Osteocyte (in vitro differentiated cells): ENCODE data around the gene SLCO1C1. TPM values are rescaled to one million over a fixed set of nuclear protein-coding genes. Genes with fewer than 3 reads are reported as not detected.
A peak's percentile ranks its signal among the peaks of the same experiment; 100 is the strongest.

ENCODE experiments used
- DNase-seq: peaks from one replicate; pipeline ENCODE4 v3.0.0; 2021; ENCODE audit warnings: mixed read lengths; ENCODE audit not compliant: unreplicated experiment; ENCODE audit errors: extremely low spot score
- H3K27ac Mint-ChIP-seq: one replicate; pipeline ENCODE4 v1.8.0; 2021; ENCODE audit warnings: mild to moderate bottlenecking, mixed read lengths; ENCODE audit not compliant: unreplicated experiment
- H3K27me3 Mint-ChIP-seq: one replicate; pipeline ENCODE4 v1.8.0; 2021; ENCODE audit warnings: mixed read lengths; ENCODE audit not compliant: unreplicated experiment
- H3K36me3 Mint-ChIP-seq: one replicate; pipeline ENCODE4 v1.8.0; 2021; ENCODE audit warnings: mixed read lengths; ENCODE audit not compliant: unreplicated experiment
- H3K4me1 Mint-ChIP-seq: one replicate; pipeline ENCODE4 v1.8.0; 2021; ENCODE audit warnings: mixed read lengths; ENCODE audit not compliant: unreplicated experiment
- H3K4me3 Mint-ChIP-seq: one replicate; pipeline ENCODE4 v1.8.0; 2021; ENCODE audit warnings: mild to moderate bottlenecking, moderate library complexity, mixed read lengths; ENCODE audit not compliant: unreplicated experiment
- H3K9me3 Mint-ChIP-seq: one replicate; pipeline ENCODE4 v1.8.0; 2021; ENCODE audit warnings: mixed read lengths; ENCODE audit not compliant: unreplicated experiment
- CTCF ChIP-seq: fragments of 200-600 bp; sonication (generic); IDR thresholded peaks from 2 replicates; pipeline ENCODE4 v1.5.0; 2021; ENCODE audit warnings: antibody characterized with exemption, mild to moderate bottlenecking, moderate library complexity
- total RNA-seq: library from RNA; stranded (reverse); gene quantifications from 2 replicates; pipeline ENCODE4 v1.2.1, GENCODE V29; 2021

The SLCO1C1 gene
- total RNA-seq, 1 donor from 2014 or later: 0.51 TPM

- no peak overlapping the region for H3K4me3 Mint-ChIP-seq
- DNase-seq: no peak
- H3K9me3 Mint-ChIP-seq: peaks cover 8% of the 10 kb centered on the region
- H3K27ac Mint-ChIP-seq: no peak overlapping the region
- TF ChIP-seq CTCF: no peak
- no peaks in the 10 kb centered on the region for H3K4me1 Mint-ChIP-seq
- peaks cover 22% of the 10 kb centered on the region for H3K27me3 Mint-ChIP-seq
- no peaks in the 10 kb centered on the region for H3K36me3 Mint-ChIP-seq
Observed at GRCh38 chr12:20792971-20793370, 97.8 kb downstream of the SLCO1C1 start.

GRCh38 chr12:20798554-20798953, 103.4 kb downstream of the SLCO1C1 start:
- H3K4me1 Mint-ChIP-seq: no peaks in the 10 kb centered on the region
- no peak overlapping the region for H3K4me3 Mint-ChIP-seq
- DNase-seq: no peak
- no peaks in the 10 kb centered on the region for H3K36me3 Mint-ChIP-seq
- H3K9me3 Mint-ChIP-seq: no peaks in the 10 kb centered on the region
- H3K27me3 Mint-ChIP-seq: peaks cover 16% of the 10 kb centered on the region
- H3K27ac Mint-ChIP-seq: no peak overlapping the region
- TF ChIP-seq CTCF: peak; percentile 71

- Mint-ChIP-seq H3K27me3 (peaks cover 13% of the 10 kb centered on the region), H3K4me3 (no peak overlapping the region), H3K9me3 (no peaks in the 10 kb centered on the region), H3K27ac (no peak overlapping the region), H3K4me1 (no peaks in the 10 kb centered on the region), H3K36me3 (no peaks in the 10 kb centered on the region)
- no peak for DNase-seq
- no peak for TF ChIP-seq CTCF
Observed at GRCh38 chr12:20800160-20800559, 105.0 kb downstream of the SLCO1C1 start.

DNA sequence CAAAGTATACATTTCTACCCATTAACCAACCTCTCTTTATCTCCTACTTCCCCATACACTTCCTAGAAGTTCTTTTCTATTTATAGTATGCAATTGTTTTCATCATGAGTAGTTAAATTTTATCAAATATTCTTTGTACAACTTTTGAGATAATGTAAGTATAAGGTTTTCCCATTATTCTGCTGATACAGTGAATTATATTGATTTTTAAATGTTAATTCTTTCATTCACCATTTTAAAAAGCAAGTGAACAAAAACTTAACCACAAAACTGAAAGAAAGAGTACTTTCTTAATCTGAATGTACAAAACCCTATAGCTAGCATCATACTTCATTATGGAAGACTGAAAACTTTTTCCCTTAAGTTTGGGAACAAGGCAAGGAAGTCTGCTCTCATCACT, 105.9 kb downstream of the SLCO1C1 start:
- no peak for DNase-seq
- Mint-ChIP-seq H3K27me3 (peaks cover 13% of the 10 kb centered on the region), H3K27ac (no peak overlapping the region), H3K9me3 (no peaks in the 10 kb centered on the region), H3K36me3 (no peaks in the 10 kb centered on the region), H3K4me3 (no peak overlapping the region), H3K4me1 (no peaks in the 10 kb centered on the region)
- no peak for TF ChIP-seq CTCF

Other genes starting within 250 kb of the SLCO1C1 start
- gene SLCO1B3, start 115.4 kb downstream of the SLCO1C1 start, total RNA-seq: not detected in 2 replicates